HG03442 (cell line): Measurements from ENCODE around the gene MORN5.

Experiments used
- ATAC-seq: cut with Tn5 transposase; IDR thresholded peaks from one replicate; pipeline ENCODE4 v1.9.1; 2021; ENCODE audit warnings: mild to moderate bottlenecking, moderate library complexity; ENCODE audit not compliant: unreplicated experiment

The MORN5 gene

DNA sequence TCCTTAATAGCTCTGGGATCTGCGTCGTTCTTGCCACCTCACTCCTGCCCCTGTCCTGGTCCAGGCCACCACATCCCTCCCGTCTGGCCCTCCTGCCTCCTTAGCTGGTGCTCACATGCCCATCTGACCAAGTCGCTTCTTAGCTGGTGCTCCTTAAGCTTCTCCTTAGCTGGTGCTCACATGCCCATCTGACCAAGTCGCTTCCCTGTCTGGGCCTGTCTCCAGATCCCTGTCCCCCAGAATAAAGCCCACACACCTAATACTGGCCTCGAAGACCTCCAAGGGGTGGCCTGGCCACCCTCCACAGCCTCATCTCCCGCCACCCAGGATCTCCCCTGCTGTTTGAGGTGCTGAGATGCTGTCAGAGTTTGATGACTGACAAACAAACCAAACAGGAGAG, 35.2 kb upstream of the MORN5 start:
- ATAC-seq: no peak

DNA sequence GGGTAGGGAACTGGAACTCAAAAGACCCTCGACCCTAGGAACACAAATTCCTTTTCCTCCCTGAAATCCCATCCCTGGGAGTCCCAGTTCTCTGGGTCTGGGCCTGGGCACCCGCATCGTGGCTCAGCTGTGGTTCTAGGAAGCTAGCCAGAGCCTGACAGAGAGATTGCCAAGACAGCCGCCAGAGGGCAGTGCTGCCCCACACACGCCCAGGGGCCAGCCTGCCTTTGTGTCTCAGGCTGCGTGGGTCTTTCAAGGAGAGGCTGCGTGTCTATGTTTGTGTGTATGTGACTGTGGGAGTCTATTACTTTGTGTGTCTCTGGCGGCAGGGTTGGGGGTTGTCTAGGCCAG, 34.6 kb upstream of the MORN5 start:
- ATAC-seq: no peak

DNA sequence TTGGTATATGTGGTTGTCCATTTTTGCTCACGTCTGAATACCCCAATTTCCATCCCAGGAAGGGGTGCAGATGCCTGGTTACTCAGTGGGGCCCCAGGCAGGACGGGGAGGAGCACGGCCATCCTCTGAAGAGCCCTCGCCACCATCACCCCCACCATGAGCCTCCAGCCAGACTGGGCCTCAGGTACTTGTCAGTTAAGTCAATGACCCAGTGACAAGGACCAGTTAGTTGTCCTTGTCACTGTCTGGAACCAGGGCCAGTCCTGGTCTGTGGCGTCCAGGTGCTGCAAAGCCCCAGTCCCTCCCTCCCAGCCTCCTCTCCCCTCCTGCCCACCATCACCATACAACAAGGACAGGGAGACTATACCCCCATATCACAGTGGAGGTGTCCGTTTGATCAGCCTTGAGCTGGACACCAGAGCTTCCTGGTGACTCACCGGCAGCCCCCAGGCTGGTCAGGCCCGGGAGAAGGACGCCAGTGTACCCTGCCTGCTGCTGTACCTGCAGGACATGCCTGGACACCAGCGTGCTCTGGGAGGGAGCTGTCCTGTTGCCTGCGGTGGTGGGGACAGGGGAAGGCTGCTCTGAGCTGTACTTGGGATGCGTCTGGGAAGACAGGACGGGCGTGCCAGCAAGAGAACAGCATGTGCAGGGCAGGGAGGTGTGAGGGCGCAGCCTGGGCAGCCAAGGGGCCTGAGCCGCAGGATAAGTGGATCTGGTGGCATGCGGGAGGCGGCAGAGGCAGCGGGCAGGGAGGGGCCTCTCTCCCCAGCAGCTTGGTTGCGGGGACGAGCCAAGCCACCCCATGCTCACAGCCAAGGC, 34.0 kb upstream of the MORN5 start:
- ATAC-seq: no peak

DNA sequence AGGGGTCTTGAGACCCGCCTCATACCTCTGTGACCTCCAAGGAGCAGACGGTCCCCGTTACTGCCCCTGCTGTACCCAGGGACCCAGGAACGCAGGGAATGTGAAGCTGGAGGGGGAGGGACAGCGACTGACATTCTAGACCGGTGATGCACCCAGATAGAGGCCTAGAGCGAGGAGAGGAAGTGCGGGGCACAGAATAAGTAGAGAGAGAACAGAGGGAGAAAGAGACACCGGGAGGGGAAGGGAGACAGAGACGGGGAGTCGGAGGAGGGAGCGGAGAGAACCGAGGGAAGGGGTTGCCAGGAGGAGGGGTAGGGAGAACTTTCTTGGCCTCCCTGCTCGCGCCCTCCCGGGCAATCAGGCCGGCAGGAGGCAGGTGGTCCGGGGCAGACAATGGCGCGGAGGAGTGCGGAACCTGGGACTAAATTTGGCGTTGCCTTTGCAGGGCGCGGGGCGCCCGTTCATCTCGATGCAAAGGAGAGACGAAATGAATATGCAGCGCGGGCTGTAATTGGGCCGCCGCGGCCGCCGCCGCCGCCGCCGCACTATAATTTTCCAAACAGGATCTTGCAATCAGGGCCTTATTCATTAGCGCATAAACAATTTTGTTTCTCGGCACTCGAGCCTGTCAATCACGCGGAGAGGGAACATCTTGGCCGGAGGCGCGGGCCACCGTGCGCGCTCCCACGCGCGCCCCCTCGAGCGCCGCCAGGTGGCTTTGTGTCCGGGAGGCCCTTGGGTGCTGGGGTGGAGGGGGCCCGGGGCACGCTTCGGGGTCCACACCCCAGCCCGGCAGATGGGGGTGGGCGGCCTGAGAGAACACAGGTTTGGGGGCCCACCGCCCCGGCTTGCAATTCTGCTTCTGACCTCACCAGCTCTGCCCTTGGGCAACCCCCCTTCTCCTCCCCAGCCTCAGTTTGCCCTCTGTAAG, 33.1 kb upstream of the MORN5 start:
- ATAC-seq: no peak

DNA sequence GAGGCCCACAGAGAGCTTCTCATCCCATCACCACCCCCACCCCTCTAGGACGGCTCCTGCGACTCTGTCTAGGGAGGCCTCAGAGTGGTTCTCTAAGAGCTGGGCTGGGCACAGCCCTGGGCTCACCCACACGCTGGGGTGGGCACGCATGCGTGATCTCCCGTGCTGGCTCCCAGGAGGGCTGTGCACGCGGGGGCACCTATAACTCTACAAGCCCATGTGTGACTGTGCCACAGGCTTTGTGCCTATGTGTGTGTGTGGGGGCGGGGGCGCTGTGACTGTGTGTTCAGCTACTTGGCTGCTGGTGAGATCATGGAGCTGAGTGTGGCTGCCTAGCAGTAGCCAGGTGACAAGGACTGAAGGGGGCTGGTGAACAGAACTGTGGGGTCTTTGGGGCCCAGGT, 32.3 kb upstream of the MORN5 start:
- ATAC-seq: no peak

DNA sequence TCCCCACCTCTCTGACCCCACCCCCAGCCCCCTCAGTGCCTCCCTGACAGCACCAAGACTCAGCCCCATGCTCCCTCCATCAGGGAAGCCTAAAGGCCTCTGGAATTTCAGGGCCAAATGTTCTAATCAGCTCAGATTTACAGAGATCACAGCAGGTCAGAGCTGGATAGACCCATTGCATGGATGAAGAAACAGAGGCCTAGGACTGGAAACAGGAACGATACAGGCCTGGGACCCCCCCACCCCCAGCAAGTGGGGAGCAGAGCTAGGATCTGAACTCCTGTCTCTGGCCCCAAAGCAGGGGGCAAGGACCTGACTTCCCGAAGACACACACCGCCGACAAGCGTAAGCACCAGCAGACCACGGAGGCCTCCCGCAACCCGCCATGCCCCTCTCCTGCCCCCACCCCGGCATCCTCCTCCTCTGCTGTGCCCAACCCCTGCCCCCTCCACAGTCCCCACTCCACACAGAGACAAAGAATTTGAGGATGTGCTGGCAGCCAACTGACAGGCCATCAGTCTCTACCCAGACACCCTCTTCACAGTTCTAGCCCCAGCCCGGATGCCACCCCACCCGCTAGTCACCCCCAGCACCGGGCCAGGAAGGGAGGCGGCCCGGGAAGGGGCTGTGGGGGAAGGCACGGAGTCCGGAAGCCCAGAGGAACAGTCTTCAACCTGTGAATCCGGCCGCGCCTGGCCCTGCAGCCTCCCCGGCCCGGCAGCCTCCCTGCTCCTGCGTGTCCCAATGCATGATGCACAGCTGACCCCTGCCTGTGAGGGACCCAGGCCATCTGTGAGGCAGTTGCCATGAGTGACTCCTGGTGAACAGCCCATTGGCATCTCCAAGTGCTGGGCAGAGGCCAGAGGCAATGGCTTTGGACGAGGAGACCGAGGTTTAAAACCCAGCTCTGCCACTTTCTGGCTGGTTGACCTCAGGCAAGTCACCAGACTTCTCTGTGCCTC, 31.4 kb upstream of the MORN5 start:
- ATAC-seq: no peak

DNA sequence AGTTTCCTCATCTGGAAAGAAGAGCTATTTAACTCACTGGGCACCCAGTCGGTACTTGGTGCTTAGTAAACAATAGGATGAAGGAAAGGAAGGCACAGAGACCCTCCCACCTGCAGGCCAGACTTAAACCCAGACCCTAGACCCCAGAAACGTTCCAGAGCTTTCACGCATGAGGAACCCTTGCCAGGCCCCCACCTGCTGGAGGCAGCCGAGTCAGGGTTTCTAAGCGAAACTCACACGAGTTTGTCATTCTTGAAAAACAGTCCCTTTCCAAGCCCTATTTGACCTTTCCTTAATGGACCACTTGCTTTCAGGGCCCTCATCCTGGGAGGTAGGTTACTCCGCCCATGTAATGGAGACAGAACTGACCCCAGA, 30.8 kb upstream of the MORN5 start:
- ATAC-seq: no peak

DNA sequence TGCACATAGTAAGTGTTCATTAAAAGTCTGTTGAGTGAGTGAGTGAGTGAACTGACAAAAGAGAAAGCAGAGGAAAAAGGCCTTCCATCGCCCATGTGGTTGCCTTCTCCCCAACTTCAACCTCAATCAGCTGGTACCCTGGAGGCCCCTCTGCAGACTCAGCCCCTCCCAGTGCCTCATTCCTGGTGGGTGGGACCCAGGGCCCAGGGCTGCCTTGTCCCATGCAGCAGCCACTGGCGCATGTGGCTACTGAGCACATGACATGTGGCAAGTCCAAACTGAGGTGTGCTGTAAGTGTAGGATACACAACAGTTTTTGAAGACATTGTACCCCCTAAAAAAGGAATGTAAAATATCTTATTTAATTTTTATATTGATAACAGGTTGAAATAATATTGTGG, 29.7 kb upstream of the MORN5 start:
- ATAC-seq: no peak

DNA sequence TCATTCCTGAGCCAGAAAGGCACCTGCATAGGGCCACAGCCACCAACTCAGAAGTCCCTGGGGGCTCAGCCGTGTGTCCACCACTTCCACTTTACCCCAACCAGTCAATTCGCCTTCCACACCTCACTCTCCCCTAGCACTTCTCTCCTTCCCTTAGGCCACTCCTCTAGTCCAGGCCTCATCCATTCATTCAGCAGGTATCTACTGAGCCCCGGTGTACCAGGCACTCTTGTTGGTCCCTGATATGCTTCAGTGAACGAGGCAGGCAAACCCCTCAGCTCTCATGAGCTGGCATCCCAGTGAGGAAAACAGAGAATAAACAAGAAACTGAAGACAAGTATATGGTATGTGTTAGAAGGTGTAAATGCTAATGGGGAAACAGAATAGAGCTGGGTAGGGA, 28.9 kb upstream of the MORN5 start:
- no peak for ATAC-seq

DNA sequence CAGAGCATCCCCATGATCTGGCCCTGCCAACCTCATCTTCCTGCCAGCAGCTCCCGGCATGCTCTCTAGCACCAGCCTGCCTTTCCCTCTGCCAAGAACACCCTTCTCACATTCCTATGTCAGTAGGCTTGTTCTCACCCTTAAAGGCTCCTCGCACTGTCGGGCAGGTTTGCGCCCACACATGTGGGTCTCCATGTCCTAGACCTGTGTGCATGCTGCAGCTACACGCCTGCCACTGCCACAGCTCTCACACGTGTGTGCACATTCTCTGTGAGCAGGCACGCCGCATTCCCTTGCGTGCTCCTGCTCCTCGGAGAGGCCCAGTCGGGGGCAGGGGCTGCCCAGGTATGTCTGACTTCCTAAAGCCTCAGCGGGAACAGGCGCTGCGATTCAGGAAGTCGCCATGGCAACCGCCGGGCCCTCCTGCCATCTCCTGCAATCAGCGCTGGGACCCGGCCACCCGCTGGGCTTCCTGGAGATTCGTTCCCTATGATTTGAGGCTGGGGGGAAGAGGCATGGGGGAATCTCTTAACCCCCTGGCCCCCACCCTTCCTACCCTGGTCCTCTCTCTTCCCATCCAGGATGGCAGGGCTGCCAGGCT, 28.2 kb upstream of the MORN5 start:
- ATAC-seq: no peak

DNA sequence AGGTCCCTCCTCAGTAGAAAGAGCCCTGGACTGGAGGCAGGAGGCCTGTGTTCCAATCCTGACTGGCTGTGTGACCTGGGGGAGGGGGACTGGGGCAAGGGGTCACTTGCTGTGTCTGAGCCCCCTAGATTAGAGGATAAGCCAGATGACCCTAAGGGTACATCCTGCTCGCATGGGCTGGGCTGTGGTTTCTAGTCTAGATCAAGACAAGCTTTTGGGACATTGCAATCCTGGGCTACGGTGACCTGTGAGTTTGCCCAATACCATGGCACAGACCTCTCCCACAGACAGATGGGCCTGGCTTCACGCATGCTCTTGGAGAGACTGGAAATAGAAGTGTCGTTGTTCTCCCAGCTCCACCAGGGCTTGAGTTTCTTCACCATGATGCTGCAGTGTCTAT, 27.2 kb upstream of the MORN5 start:
- ATAC-seq: no peak

DNA sequence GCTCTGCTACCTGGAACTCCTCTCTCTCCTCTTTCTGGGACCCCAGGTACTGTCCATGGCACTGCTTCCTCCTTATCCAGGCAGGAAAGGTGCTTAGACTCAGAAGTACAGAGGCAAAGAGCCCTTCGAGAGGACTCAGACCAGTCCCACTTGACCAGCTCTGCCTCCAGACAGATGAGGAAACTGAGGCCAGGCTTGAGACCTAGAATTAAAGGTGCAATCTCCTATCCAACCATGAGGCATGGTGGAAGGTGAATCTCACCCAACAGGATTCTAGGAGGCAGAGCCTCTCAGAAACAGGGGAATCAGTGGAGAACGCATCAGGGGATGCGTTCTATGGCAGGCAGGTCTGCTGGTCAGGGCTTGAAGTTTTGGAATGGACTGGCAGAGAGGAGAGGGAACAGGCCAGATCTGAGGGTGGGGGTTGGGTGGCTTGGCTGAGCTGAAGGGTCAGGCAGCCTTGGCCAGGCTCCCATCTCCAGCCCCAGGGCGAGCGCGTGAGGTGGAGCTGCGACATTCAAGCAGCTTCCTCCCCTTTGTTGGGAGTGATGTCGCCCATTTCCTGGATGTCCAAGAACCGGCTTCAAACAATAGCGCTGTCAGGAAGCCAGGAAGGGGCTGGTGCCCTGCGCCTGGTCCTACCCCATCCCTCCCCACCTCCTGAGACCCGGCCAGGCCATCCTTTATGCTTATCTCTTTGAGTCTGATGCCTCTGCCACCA, 26.3 kb upstream of the MORN5 start:
- no peak for ATAC-seq

DNA sequence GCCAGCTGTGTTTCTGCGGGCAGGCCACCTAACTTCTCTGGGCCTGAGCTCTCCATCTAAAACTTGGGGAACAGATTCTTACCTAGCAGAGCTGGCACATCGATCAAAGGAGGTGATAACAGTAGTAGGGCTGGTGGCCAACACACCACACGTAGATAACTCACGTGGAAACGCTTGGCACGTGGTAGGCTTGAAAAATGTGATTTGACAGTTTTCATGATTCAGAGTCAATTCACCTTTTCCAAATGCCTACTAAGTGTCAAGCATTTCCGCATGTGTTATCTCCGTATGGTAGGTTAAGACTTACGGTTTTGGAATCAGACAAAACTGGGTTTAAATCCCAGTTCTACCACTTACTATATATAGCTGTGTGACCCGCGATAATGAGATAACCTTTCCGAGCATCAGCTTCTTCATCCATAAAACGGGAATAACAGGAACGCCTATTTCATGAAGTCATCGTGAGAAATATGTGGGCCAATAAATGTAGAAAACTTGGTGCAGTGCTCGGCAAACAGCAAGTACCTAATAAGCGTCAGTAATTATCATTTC, 25.6 kb upstream of the MORN5 start:
- ATAC-seq: no peak

DNA sequence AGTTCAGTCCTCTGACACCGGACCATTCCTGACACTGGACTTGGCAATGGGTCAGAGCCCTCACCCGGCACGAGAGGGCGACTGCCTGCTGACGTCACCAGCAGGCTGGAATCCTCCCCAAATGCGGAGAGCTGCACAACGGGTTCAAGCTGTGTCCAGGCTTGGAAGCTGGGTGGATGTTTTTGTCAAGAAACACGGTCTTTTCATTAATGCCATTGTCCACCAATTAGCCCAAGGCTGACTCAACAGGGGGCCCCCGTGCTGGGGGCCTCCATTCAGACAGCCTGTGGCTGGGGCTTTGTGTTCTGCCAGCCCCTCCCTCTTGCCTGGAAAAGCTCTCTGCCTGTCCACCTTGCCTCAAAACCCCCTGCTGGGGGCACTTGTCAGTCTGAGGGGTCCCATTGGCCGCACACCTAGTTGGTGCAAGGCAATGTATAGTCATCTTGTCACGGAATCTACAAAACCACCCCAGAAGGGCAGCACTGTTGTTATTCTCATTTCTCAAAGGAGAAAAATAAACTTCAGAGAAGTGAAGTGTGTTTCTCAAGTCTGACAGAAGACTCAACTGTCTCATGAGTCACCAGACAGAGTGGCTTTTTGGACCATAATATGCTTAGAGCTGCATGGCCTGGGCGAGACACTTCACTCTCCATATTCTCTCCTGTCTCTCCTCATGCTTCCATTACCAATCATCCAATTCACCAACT, 24.7 kb upstream of the MORN5 start:
- no peak for ATAC-seq

DNA sequence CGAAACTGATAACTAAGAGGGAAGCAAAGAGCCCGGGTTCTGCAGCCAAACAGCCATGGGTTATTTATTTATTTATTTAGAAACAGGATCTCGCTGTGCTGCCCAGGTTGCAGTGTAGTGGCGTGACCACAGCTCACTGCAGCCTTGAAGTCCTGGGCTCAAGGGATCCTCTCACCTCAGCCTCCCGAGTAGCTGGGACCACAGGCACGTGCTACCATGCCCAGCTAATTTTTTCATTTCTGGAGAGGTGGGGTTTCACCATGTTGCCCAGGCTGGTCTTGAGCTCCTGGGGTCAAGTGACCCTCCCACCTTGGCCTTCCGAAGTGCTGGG, 24.2 kb upstream of the MORN5 start:
- no peak for ATAC-seq

DNA sequence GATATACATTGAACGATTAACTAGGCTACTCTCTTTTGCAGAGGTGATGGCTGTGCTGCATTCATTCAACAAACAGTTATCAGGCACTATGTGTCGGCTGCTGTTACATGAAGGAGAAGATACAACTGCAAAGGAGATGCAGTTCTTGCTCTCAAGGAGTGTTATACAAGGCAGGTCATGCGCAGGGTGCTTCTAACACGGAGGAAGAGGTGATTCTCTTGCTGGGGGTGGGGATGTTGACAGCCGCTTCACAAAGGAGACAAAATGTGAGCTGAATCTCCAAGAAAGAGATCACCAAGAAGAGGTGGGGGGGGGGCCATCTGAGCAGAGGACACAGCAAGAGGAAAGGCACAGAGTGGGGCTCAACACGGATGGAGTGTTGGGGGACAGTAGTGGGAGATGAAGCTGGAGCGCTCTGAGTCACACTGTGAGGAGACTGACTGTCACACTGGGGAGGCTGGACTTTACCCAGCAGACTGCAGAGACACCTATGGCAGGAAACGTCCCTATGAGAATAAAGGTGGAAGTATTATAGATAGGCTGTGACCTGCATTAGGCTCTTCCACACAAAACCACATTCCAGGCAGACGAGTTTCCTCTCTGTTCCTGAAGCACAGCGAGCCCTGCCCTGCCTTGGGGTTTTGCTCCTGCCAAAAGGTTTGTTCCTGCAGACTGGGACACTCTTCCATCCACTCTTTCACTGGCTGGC, 21.0 kb upstream of the MORN5 start:
- ATAC-seq: no peak

DNA sequence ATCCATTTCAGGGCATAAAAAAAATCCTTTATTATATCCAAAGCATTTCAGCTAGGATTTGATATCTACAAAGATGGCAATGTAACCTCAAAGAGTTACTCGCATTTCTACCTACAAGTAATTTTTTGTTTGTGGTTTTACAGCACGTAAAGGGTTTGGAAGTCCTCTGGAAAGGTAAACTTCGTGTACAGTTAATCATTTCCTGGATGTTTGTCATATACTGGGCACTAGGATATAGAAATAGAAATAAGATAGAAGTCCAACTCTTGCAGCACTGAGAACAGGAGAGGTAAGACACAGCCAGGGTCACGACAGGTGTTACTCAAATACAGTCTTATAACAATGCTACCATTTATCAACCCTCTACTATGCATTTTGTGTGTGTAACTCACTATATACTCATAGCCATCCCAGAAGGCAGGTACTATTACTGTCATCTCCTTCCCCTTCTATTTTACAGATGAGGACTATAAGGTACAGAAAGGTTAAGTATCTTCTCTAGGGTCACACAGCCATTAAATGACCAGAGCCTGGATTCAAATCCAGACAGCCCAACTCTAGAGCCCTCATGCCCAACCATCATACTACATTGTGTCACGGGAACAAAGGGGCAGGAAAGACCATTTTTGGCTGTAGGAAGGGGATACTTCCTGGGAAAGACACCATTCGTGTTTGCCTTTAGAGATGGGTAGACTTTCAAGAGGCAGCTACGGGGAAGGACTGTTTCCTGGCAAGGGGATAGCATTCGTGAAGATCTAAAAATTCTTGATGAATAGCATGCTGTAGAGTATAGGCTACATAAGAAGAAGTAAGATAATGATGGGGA, 19.1 kb upstream of the MORN5 start:
- no peak for ATAC-seq

DNA sequence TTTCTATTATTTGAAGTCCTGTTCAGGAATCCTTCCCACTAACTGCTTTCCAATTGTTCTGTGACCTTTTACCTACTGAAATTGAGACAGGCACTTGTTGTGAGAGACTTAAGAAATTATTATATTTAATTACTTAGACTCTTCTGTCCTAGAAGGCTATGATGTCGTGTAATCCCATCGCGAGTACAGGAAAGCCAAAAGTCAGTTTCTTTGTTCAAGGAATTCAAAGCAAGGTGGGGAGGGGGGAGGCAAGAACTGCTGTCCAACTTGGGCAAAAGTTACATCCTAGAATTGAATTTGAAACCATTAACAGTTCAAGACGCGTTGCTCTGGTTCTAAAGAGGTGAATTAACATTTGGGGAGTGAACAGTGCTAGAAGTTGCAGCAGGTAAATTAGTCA, 18.0 kb upstream of the MORN5 start:
- ATAC-seq: no peak
